GM12892 (cell line): ENCODE measurements around the gene DIDO1.

Experiments used
- POLR2A ChIP-seq: IDR thresholded peaks from 2 replicates; pipeline ENCODE4 v1.6.1; 2011; ENCODE audit warnings: low read depth, low read length, control low read depth
- POLR2AphosphoS5 ChIP-seq: IDR thresholded peaks from 2 replicates; pipeline ENCODE4 v1.6.1; 2011; ENCODE audit warnings: low read depth, low read length, control low read depth

DNA sequence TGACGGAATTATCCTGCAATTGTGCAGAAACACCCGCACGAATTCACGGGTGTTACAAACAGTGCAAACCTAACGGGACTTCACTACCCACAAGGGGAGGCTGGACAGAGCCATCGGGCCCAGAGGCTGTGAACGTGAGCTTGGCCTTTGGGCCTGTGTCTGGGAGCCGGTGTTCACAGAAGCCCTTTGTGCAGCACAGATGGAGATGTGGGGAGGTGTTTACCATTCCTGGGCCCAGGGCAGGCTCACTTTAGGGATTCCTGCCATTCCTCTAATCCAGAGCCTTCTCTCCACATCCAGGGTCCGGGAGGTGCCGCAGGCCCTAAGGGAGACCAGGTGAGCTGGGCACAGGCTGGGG, 94.5 kb downstream of the DIDO1 start:
- TF ChIP-seq POLR2A, result no peak
- no peak for TF ChIP-seq POLR2AphosphoS5
